SK-N-SH (cell line): ENCODE measurements around the gene HS6ST3. TPM values are rescaled to one million over a fixed set of nuclear protein-coding genes. Genes with fewer than 3 reads are reported as not detected.

Experiments
- CTCF ChIA-PET: fragments of 300-600, 350-600 bp; formaldehyde crosslinking; extraction: SDS; loops from one replicate; lab custom pipeline; 2021; lab: Yijun Ruan, JAX
- POLR2A ChIA-PET: fragments of 350-600 bp; sonication (Branson Sonifier 250); formaldehyde crosslinking; extraction: SDS; loops from one replicate; lab custom pipeline; 2020; ENCODE audit warnings: antibody characterized with exemption, inconsistent platforms; lab: Yijun Ruan, JAX
- DNase-seq: peaks from one replicate; pipeline ENCODE4 v3.0.0; 2012
- H2AFZ ChIP-seq: fragments of 200-600 bp; sonication (generic); 2 replicates; pipeline ENCODE4 v1.8.1; 2016; ENCODE audit warnings: antibody characterized with exemption, mild to moderate bottlenecking, low read depth
- H3F3A ChIP-seq: fragments of 200-600 bp; sonication (generic); replicated peaks from 2 replicates; pipeline ENCODE3; 2016; ENCODE audit warnings: antibody characterized with exemption, mild to moderate bottlenecking; ENCODE audit not compliant: insufficient read depth
- H3K27ac ChIP-seq, 2 experiments: fragments of 200-500 bp in 1 of 2; fragments of 200-600 bp in 1 of 2; sonication (Bioruptor generic) in 1 of 2; sonication (generic), shearing (Covaris generic) in 1 of 2; 2 replicates each; pipeline versions ENCODE4 v1.5.1 to v1.6.1; 2014 to 2016; ENCODE audit warnings: low read depth in 2 of 2, inconsistent platforms in 1 of 2, low read length in 1 of 2, mild to moderate bottlenecking in 1 of 2, mixed read lengths in 1 of 2
- H3K27me3 ChIP-seq: fragments of 200-600 bp; sonication (generic), shearing (Covaris generic); 2 replicates; pipeline ENCODE4 v1.6.1; 2016; ENCODE audit warnings: mixed run types; ENCODE audit not compliant: insufficient read depth
- H3K36me3 ChIP-seq, 2 experiments: fragments of 200-500 bp in 1 of 2; fragments of 200-600 bp in 1 of 2; sonication (Bioruptor generic) in 1 of 2; sonication (generic) in 1 of 2; replicated peaks in 1 of 2; 2 replicates each; pipeline versions ENCODE3 to v1.5.1; 2014 to 2016; ENCODE audit warnings: low read length in 1 of 2, mild to moderate bottlenecking in 1 of 2; ENCODE audit not compliant: insufficient read depth in 2 of 2, control insufficient read depth in 1 of 2
- H3K4me1 ChIP-seq, 2 experiments: fragments of 200-500 bp in 1 of 2; fragments of 200-600 bp in 1 of 2; sonication (Bioruptor generic) in 1 of 2; sonication (generic), shearing (Covaris generic) in 1 of 2; 2 replicates each; pipeline versions ENCODE4 v1.5.1 to v1.6.1; 2014 to 2016; ENCODE audit warnings: low read depth in 1 of 2, low read length in 1 of 2, mixed run types in 1 of 2; ENCODE audit not compliant: insufficient read depth in 2 of 2, control insufficient read depth in 1 of 2
- H3K4me2 ChIP-seq: fragments of 200-600 bp; sonication (generic), shearing (Covaris generic); 2 replicates; pipeline ENCODE4 v1.6.1; 2017; ENCODE audit warnings: mixed run types
- H3K4me3 ChIP-seq, 2 experiments: fragments of 200-500 bp in 1 of 2; fragments of 200-600 bp in 1 of 2; sonication (Bioruptor generic) in 1 of 2; sonication (generic), shearing (Covaris generic) in 1 of 2; 2 replicates each; pipeline versions ENCODE4 v1.5.1 to v1.8.1; 2014 to 2016; ENCODE audit warnings: low read depth in 2 of 2, inconsistent platforms in 1 of 2, low read length in 1 of 2, mild to moderate bottlenecking in 1 of 2, mixed read lengths in 1 of 2, moderate library complexity in 1 of 2
- H3K79me2 ChIP-seq: fragments of 200-600 bp; sonication (generic); 2 replicates; pipeline ENCODE4 v1.8.1; 2017; ENCODE audit warnings: mild to moderate bottlenecking; ENCODE audit not compliant: insufficient read depth
- H3K9ac ChIP-seq: fragments of 200-600 bp; sonication (generic); 2 replicates; pipeline ENCODE4 v1.6.1; 2017; ENCODE audit warnings: mixed run types
- H3K9me2 ChIP-seq: fragments of 200-600 bp; sonication (generic); 2 replicates; pipeline ENCODE4 v1.6.1; 2017; ENCODE audit warnings: mixed run types
- H3K9me3 ChIP-seq: fragments of 200-600 bp; sonication (generic); 2 replicates; pipeline ENCODE4 v1.6.1; 2017; ENCODE audit warnings: mixed run types, mild to moderate bottlenecking, moderate library complexity
- H4K20me1 ChIP-seq: fragments of 200-600 bp; sonication (generic); 2 replicates; pipeline ENCODE4 v1.6.1; 2017; ENCODE audit warnings: mild to moderate bottlenecking, mixed run types; ENCODE audit not compliant: insufficient read depth
- CHD2 ChIP-seq: fragments of 150-350 bp; IDR thresholded peaks from 2 replicates; pipeline ENCODE4 v1.6.1; 2018; ENCODE audit warnings: low read length; ENCODE audit not compliant: partially characterized antibody
- ELF1 ChIP-seq: IDR thresholded peaks from 2 replicates; pipeline ENCODE4 v1.4.0; 2012
- EP300 ChIP-seq, 2 experiments: IDR thresholded peaks; 2 replicates each; pipeline versions ENCODE4 v1.4.0 to v1.6.1; 2012; ENCODE audit warnings: borderline replicate concordance in 1 of 2, low read depth in 1 of 2, low read length in 1 of 2
- FOSL2 ChIP-seq: IDR thresholded peaks from 2 replicates; pipeline ENCODE4 v1.4.0; 2012; ENCODE audit warnings: low read depth, mild to moderate bottlenecking, moderate library complexity, borderline replicate concordance
- FOXJ3 ChIP-seq: sonication (generic); formaldehyde crosslinking; IDR thresholded peaks from 2 replicates; pipeline ENCODE4 v1.5.1; 2020; ENCODE audit warnings: mild to moderate bottlenecking, missing genetic modification reagents
- FOXM1 ChIP-seq: IDR thresholded peaks from 2 replicates; pipeline ENCODE4 v1.4.0; 2012; ENCODE audit warnings: low read depth, mild to moderate bottlenecking
- GABPA ChIP-seq: IDR thresholded peaks from 2 replicates; pipeline ENCODE4 v1.4.0; 2012; ENCODE audit warnings: low read depth, mild to moderate bottlenecking
- GATA2 ChIP-seq: sonication (generic); formaldehyde crosslinking; IDR thresholded peaks from 2 replicates; pipeline ENCODE4 v1.5.0; 2020; ENCODE audit warnings: mild to moderate bottlenecking, missing genetic modification reagents
- MEF2A ChIP-seq: IDR thresholded peaks from 2 replicates; pipeline ENCODE4 v1.4.0; 2012; ENCODE audit warnings: low read depth, borderline replicate concordance
- RAD21 ChIP-seq: IDR thresholded peaks from 2 replicates; pipeline ENCODE4 v1.6.1; 2012; ENCODE audit warnings: mild to moderate bottlenecking, low read length
- RCOR1 ChIP-seq: fragments of 150-350 bp; IDR thresholded peaks from 2 replicates; pipeline ENCODE4 v1.6.1; 2017; ENCODE audit warnings: antibody characterized with exemption, low read length
- RFX5 ChIP-seq: IDR thresholded peaks from 2 replicates; pipeline ENCODE4 v1.6.1; 2012; ENCODE audit warnings: mild to moderate bottlenecking, improper control_type of control experiment, low read length
- RXRA ChIP-seq: IDR thresholded peaks from 2 replicates; pipeline ENCODE4 v1.4.0; 2012; ENCODE audit warnings: low read depth, mild to moderate bottlenecking, borderline replicate concordance
- SMC3 ChIP-seq: IDR thresholded peaks from 2 replicates; pipeline ENCODE4 v1.6.1; 2012; ENCODE audit warnings: low read depth, low read length, improper control_type of control experiment
- TCF12 ChIP-seq: IDR thresholded peaks from 2 replicates; pipeline ENCODE4 v1.4.0; 2012
- YY1 ChIP-seq: IDR thresholded peaks from 2 replicates; pipeline ENCODE4 v1.4.0; 2012; ENCODE audit warnings: low read depth, mild to moderate bottlenecking
- WGBS: methylation state at CpG from one replicate; pipeline ENCODE4 v1.1.6; 2017; ENCODE audit warnings: low lambda C conversion rate; 5-methylcytosine and 5-hydroxymethylcytosine counted together
- polyA plus RNA-seq, 3 experiments: library from polyadenylated mRNA; depleted of rRNA; stranded (reverse); fragments of >200 nt; gene quantifications; 2 replicates each; pipeline ENCODE4 v1.2.3, GENCODE V29; 2012
- TF ChIP-seq, protein P1 (sequence below): fragments of 150-350 bp; IDR thresholded peaks from 2 replicates; pipeline ENCODE4 v1.6.1; 2016; ENCODE audit warnings: mild to moderate bottlenecking, low read depth, low read length
- TF ChIP-seq, protein P2 (sequence below): IDR thresholded peaks from 2 replicates; pipeline ENCODE4 v1.6.1; 2012; ENCODE audit warnings: mild to moderate bottlenecking, low read depth, low read length, moderate library complexity
- TF ChIP-seq, protein P3 (sequence below): IDR thresholded peaks from 2 replicates; pipeline ENCODE4 v1.4.0; 2012; ENCODE audit warnings: low read depth, borderline replicate concordance
- TF ChIP-seq, protein P4 (sequence below): IDR thresholded peaks from 2 replicates; pipeline ENCODE4; 2012

Gene HS6ST3
- polyA plus RNA-seq, 1 of the 3 experiments (the other 2 are of a cell fraction), result under 0.01 TPM

DNA sequence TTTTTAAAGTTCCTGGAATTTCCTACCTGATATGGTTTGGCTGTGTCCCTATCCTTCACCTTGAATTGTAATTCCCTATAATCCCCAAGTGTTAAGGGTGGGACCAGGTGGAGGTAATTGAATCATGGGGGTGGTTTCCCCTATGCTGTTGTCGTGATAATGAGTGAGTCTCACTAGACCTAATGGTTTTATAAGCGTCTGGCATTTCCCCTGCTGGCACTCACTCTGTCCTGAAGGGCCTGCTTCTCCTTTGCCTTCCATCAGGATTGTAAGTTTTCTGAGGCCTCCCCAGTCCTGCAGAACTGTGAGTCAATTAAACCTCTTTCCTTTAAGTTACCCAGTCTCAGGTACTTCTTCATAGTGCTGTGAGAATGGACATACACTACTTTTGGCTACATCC is 298.7 kb downstream of the HS6ST3 start:
- Histone ChIP-seq H2AFZ (no peak overlapping the region), H3K9me2 (no peaks in the 10 kb centered on the region), H3K27me3 (no peaks in the 10 kb centered on the region), H3K79me2 (no peaks in the 10 kb centered on the region), H3K9ac (no peak overlapping the region), H3K4me2 (no peak overlapping the region), H3K27ac (no peak overlapping the region), H4K20me1 (no peaks in the 10 kb centered on the region), H3K36me3 (no peaks in the 10 kb centered on the region), H3K4me3 (no peak overlapping the region), H3K4me1 (no peaks in the 10 kb centered on the region), H3F3A (no peaks in the 10 kb centered on the region), H3K9me3 (no peaks in the 10 kb centered on the region)
- ChIA-PET POLR2A (no interaction called here), CTCF (no interaction called here)
- 20% methylated on average over 2 of the region's 2 CpGs for WGBS
- DNase-seq, result no peak
- TF ChIP-seq GATA2 (CRISPR knock-in tag) (no peak), RFX5 (no peak), SMC3 (no peak), EP300 (IDR thresholded peaks at IDR 0.05; ENCODE audit: borderline replicate concordance in 1 of 2, low read depth in 1 of 2, low read length in 1 of 2) (no peak), ELF1 (no peak), RXRA (no peak), RCOR1 (no peak), FOXM1 (no peak), MEF2A (no peak), GABPA (no peak), RAD21 (no peak), FOSL2 (no peak), TCF12 (no peak), YY1 (no peak), FOXJ3 (CRISPR knock-in tag) (no peak), CHD2 (no peak)
- TF ChIP-seq, protein P1, sequence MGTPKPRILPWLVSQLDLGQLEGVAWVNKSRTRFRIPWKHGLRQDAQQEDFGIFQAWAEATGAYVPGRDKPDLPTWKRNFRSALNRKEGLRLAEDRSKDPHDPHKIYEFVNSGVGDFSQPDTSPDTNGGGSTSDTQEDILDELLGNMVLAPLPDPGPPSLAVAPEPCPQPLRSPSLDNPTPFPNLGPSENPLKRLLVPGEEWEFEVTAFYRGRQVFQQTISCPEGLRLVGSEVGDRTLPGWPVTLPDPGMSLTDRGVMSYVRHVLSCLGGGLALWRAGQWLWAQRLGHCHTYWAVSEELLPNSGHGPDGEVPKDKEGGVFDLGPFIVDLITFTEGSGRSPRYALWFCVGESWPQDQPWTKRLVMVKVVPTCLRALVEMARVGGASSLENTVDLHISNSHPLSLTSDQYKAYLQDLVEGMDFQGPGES, result no peak
- TF ChIP-seq, protein P2, sequence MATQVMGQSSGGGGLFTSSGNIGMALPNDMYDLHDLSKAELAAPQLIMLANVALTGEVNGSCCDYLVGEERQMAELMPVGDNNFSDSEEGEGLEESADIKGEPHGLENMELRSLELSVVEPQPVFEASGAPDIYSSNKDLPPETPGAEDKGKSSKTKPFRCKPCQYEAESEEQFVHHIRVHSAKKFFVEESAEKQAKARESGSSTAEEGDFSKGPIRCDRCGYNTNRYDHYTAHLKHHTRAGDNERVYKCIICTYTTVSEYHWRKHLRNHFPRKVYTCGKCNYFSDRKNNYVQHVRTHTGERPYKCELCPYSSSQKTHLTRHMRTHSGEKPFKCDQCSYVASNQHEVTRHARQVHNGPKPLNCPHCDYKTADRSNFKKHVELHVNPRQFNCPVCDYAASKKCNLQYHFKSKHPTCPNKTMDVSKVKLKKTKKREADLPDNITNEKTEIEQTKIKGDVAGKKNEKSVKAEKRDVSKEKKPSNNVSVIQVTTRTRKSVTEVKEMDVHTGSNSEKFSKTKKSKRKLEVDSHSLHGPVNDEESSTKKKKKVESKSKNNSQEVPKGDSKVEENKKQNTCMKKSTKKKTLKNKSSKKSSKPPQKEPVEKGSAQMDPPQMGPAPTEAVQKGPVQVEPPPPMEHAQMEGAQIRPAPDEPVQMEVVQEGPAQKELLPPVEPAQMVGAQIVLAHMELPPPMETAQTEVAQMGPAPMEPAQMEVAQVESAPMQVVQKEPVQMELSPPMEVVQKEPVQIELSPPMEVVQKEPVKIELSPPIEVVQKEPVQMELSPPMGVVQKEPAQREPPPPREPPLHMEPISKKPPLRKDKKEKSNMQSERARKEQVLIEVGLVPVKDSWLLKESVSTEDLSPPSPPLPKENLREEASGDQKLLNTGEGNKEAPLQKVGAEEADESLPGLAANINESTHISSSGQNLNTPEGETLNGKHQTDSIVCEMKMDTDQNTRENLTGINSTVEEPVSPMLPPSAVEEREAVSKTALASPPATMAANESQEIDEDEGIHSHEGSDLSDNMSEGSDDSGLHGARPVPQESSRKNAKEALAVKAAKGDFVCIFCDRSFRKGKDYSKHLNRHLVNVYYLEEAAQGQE, result no peak
- TF ChIP-seq, protein P3, sequence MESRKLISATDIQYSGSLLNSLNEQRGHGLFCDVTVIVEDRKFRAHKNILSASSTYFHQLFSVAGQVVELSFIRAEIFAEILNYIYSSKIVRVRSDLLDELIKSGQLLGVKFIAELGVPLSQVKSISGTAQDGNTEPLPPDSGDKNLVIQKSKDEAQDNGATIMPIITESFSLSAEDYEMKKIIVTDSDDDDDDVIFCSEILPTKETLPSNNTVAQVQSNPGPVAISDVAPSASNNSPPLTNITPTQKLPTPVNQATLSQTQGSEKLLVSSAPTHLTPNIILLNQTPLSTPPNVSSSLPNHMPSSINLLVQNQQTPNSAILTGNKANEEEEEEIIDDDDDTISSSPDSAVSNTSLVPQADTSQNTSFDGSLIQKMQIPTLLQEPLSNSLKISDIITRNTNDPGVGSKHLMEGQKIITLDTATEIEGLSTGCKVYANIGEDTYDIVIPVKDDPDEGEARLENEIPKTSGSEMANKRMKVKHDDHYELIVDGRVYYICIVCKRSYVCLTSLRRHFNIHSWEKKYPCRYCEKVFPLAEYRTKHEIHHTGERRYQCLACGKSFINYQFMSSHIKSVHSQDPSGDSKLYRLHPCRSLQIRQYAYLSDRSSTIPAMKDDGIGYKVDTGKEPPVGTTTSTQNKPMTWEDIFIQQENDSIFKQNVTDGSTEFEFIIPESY, result no peak
- TF ChIP-seq, protein P4, sequence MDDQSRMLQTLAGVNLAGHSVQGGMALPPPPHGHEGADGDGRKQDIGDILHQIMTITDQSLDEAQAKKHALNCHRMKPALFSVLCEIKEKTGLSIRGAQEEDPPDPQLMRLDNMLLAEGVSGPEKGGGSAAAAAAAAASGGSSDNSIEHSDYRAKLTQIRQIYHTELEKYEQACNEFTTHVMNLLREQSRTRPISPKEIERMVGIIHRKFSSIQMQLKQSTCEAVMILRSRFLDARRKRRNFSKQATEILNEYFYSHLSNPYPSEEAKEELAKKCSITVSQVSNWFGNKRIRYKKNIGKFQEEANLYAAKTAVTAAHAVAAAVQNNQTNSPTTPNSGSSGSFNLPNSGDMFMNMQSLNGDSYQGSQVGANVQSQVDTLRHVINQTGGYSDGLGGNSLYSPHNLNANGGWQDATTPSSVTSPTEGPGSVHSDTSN, result no peak
